HEK293 (cell line): ENCODE data around the gene CEP72.

Experiments
- ATF2 ChIP-seq: fragments of 450-650 bp; formaldehyde crosslinking; IDR thresholded peaks from 2 replicates; pipeline ENCODE4 v1.5.1; 2016; ENCODE audit warnings: missing biosample characterization, missing genetic modification characterization, low read depth
- CTCF ChIP-seq: fragments of 450-650 bp; formaldehyde crosslinking; IDR thresholded peaks from 2 replicates; pipeline ENCODE4 v1.5.1; 2016; ENCODE audit warnings: missing biosample characterization, missing genetic modification characterization
- IKZF3 ChIP-seq: fragments of 450-650 bp; IDR thresholded peaks from 2 replicates; pipeline ENCODE4 v1.5.0; 2018; ENCODE audit warnings: missing biosample characterization, mild to moderate bottlenecking, missing genetic modification characterization, moderate library complexity
- MYNN ChIP-seq: fragments of 450-650 bp; formaldehyde crosslinking; IDR thresholded peaks from 2 replicates; pipeline ENCODE4 v1.5.1; 2016; ENCODE audit warnings: missing biosample characterization, missing genetic modification characterization, borderline replicate concordance
- TRIM28 ChIP-seq: IDR thresholded peaks from 2 replicates; pipeline ENCODE4 v1.6.1; 2011; ENCODE audit warnings: low read length, control low read depth, borderline replicate concordance
- ZFHX2 ChIP-seq: fragments of 450-650 bp; formaldehyde crosslinking; conservative IDR thresholded peaks from 2 replicates; pipeline ENCODE4 v1.5.1; 2016; ENCODE audit warnings: missing biosample characterization, missing genetic modification characterization
- ZNF146 ChIP-seq: fragments of 450-650 bp; formaldehyde crosslinking; IDR thresholded peaks from 2 replicates; pipeline ENCODE4 v1.5.1; 2016; ENCODE audit warnings: missing biosample characterization, missing genetic modification characterization
- ZNF311 ChIP-seq: fragments of 450-650 bp; formaldehyde crosslinking; IDR thresholded peaks from 2 replicates; pipeline ENCODE4 v1.5.1; 2017; ENCODE audit warnings: missing biosample characterization, missing genetic modification characterization, borderline replicate concordance
- ZNF670 ChIP-seq: fragments of 450-650 bp; formaldehyde crosslinking; IDR thresholded peaks from 2 replicates; pipeline ENCODE4 v1.5.1; 2016; ENCODE audit warnings: missing biosample characterization, missing genetic modification characterization, low read depth
- TF ChIP-seq, protein P1 (sequence below): fragments of 450-650 bp; formaldehyde crosslinking; IDR thresholded peaks from 2 replicates; pipeline ENCODE4 v1.5.1; 2016; ENCODE audit warnings: missing biosample characterization, missing genetic modification characterization

GRCh38 chr5:625516-625915, 13.4 kb downstream of the CEP72 start:
- TF ChIP-seq CTCF (tag by site-specific recombination) (no peak), ZFHX2 (tag by site-specific recombination) (no peak), MYNN (tag by site-specific recombination) (no peak), ATF2 (no peak), IKZF3 (tag by site-specific recombination) (no peak), ZNF670 (tag by site-specific recombination) (no peak), TRIM28 (no peak), ZNF146 (tag by site-specific recombination) (no peak), ZNF311 (tag by site-specific recombination) (no peak)
- TF ChIP-seq, protein P1, sequence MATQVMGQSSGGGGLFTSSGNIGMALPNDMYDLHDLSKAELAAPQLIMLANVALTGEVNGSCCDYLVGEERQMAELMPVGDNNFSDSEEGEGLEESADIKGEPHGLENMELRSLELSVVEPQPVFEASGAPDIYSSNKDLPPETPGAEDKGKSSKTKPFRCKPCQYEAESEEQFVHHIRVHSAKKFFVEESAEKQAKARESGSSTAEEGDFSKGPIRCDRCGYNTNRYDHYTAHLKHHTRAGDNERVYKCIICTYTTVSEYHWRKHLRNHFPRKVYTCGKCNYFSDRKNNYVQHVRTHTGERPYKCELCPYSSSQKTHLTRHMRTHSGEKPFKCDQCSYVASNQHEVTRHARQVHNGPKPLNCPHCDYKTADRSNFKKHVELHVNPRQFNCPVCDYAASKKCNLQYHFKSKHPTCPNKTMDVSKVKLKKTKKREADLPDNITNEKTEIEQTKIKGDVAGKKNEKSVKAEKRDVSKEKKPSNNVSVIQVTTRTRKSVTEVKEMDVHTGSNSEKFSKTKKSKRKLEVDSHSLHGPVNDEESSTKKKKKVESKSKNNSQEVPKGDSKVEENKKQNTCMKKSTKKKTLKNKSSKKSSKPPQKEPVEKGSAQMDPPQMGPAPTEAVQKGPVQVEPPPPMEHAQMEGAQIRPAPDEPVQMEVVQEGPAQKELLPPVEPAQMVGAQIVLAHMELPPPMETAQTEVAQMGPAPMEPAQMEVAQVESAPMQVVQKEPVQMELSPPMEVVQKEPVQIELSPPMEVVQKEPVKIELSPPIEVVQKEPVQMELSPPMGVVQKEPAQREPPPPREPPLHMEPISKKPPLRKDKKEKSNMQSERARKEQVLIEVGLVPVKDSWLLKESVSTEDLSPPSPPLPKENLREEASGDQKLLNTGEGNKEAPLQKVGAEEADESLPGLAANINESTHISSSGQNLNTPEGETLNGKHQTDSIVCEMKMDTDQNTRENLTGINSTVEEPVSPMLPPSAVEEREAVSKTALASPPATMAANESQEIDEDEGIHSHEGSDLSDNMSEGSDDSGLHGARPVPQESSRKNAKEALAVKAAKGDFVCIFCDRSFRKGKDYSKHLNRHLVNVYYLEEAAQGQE: no peak
